Erythroblast (primary cell): ENCODE results near the gene BCL2A1.

ENCODE experiments used
- GATA1 ChIP-seq: IDR thresholded peaks from 2 replicates; pipeline ENCODE4 v1.6.1; 2011; ENCODE audit warnings: low read depth, mild to moderate bottlenecking, control low read depth, low read length, moderate library complexity
- POLR2A ChIP-seq: IDR thresholded peaks from 2 replicates; pipeline ENCODE4 v1.6.1; 2011; ENCODE audit warnings: mild to moderate bottlenecking, low read length

GRCh38 chr15:79956354-79956939 is 14.5 kb downstream of the BCL2A1 start:
- no peak for TF ChIP-seq POLR2A
- no peak for TF ChIP-seq GATA1
